Fibroblast of villous mesenchyme (primary cell): ENCODE measurements around the gene NAV3. TPM values are rescaled to one million over a fixed set of nuclear protein-coding genes. Genes with fewer than 3 reads are reported as not detected.
"Not testable (repeated sequence)": the region's sequence is repeated elsewhere in the genome, so short reads cannot be mapped to it uniquely, and the experiment has no call there.

Source experiments
- DNase-seq: peaks from one replicate; pipeline ENCODE4 v3.0.0-alpha.2; 2010; ENCODE audit warnings: low read depth
- H3K4me3 ChIP-seq: 2 replicates; pipeline ENCODE4 v1.5.1; 2011; ENCODE audit warnings: low read depth, mild to moderate bottlenecking, low read length
- total RNA-seq: library from RNA; depleted of rRNA; stranded (reverse); fragments of >200 nt; gene quantifications from 2 replicates; pipeline ENCODE4 v1.2.3, GENCODE V29; 2012
- TF ChIP-seq, protein P1 (sequence below): IDR thresholded peaks from 2 replicates; pipeline ENCODE4 v1.5.1; 2012; ENCODE audit warnings: low read depth, mild to moderate bottlenecking, low read length; ENCODE audit not compliant: insufficient read depth

The NAV3 gene
- total RNA-seq, 1 donor = 206 TPM

DNA sequence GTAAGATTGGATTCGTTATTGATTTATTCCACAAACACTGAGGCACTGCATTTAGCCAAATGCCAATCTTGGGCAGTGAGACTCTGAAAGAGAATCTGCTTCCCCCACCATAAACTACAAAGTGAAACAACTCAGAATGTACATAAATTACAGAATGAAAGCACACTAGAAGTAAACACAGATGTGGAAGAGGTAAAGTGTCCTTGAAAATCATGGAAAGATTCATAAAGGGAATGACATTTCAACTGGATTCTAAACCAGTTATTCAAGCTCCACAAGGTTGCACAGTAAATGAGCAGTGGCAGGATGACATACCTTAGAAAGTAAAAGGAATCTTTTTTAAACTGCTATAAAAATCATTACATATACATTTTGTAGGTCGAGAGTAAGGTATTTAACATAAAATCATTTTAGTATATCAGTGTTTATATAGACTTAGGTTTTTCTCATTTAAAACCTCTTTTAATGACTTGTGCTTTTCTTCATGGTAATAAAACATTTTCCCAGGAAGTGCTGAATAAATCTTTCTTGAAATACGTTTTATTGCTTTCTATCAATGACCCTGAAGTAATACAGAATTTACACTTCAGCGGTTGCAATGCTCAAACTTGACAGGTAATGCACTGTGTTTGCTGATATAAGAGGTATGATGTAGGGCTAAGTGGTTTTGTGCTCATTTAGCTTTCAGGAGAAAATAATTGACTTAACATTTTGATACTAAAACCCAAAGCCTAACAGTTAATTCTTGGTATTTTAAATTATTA, 270.6 kb downstream of the NAV3 start:
- peak; percentile 18 for DNase-seq
- H3K4me3 ChIP-seq = no peak overlapping the region
- TF ChIP-seq, protein P1, sequence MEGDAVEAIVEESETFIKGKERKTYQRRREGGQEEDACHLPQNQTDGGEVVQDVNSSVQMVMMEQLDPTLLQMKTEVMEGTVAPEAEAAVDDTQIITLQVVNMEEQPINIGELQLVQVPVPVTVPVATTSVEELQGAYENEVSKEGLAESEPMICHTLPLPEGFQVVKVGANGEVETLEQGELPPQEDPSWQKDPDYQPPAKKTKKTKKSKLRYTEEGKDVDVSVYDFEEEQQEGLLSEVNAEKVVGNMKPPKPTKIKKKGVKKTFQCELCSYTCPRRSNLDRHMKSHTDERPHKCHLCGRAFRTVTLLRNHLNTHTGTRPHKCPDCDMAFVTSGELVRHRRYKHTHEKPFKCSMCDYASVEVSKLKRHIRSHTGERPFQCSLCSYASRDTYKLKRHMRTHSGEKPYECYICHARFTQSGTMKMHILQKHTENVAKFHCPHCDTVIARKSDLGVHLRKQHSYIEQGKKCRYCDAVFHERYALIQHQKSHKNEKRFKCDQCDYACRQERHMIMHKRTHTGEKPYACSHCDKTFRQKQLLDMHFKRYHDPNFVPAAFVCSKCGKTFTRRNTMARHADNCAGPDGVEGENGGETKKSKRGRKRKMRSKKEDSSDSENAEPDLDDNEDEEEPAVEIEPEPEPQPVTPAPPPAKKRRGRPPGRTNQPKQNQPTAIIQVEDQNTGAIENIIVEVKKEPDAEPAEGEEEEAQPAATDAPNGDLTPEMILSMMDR = no peak

- TF ChIP-seq, protein P1 = no peak
- no peak overlapping the region for H3K4me3 ChIP-seq
- no peak for DNase-seq
Measured at GRCh38 chr12:78101946-78102635, 271.4 kb downstream of the NAV3 start.

- not testable (repeated sequence) for DNase-seq, H3K4me3 ChIP-seq
Measured at GRCh38 chr12:78102801-78103200, 272.1 kb downstream of the NAV3 start.

GRCh38 chr12:78115889-78116288, 285.2 kb downstream of the NAV3 start:
- H3K4me3 ChIP-seq = no peak overlapping the region
- TF ChIP-seq, protein P1 = no peak
- peak; percentile 8 for DNase-seq

DNA sequence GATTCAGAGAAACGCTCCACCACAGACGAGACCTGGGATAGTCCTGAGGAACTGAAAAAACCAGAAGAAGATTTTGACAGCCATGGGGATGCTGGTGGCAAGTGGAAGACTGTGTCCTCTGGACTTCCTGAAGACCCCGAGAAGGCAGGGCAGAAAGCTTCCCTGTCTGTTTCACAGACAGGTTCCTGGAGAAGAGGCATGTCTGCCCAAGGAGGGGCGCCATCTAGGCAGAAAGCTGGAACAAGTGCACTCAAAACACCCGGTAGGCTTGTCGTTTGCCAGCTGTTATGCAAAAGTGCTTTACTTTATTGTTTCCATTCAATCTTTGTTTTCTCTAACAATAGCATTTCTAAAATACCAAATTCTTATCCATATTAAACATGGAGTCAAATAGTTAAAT, 287.3 kb downstream of the NAV3 start:
- no peak for DNase-seq
- H3K4me3 ChIP-seq = no peak overlapping the region
- TF ChIP-seq, protein P1 = peak; percentile 22

- H3K4me3 ChIP-seq = no peak overlapping the region
- TF ChIP-seq, protein P1 = no peak
- DNase-seq = no peak
Measured at GRCh38 chr12:78118486-78118885, 287.8 kb downstream of the NAV3 start.

DNA sequence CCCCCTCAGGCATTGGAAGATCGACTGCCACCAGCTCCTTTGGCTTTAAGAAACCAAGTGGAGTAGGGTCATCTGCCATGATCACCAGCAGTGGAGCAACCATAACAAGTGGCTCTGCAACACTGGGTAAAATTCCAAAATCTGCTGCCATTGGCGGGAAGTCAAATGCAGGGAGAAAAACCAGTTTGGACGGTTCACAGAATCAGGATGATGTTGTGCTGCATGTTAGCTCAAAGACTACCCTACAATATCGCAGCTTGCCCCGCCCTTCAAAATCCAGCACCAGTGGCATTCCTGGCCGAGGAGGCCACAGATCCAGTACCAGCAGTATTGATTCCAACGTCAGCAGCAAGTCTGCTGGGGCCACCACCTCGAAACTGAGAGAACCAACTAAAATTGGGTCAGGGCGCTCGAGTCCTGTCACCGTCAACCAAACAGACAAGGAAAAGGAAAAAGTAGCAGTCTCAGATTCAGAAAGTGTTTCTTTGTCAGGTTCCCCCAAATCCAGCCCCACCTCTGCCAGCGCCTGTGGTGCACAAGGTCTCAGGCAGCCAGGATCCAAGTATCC, 288.7 kb downstream of the NAV3 start:
- no peak overlapping the region for H3K4me3 ChIP-seq
- DNase-seq = no peak
- TF ChIP-seq, protein P1 = no peak
